HG03097 (cell line): ENCODE results near the gene NAT10.

Source experiments
- ATAC-seq: cut with Tn5 transposase; IDR thresholded peaks from one replicate; pipeline ENCODE4 v1.9.1; 2021; ENCODE audit not compliant: unreplicated experiment, low FRiP score

The NAT10 gene

DNA sequence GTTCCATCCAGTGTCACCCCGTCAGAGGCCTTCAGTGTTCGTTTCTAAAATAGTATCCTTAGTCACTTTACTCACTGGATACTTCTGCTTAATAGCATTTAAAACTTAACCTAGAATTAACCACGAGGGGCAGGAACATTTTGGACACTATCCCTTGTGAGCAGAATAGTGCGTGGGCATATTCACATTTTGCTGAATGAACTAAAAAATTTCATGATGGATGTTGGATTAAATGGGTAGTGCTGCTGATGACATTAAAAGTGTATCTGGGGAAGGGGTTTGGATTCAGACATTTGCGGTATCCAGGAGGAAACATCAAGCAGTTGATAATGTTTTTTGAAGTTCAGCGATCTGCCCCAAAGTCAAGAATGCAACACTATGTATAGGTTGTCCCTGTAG is 750 bp upstream of the NAT10 start:
- ATAC-seq: no peak

- ATAC-seq: no peak
Measured at GRCh38 chr11:34105957-34106504, 602 bp downstream of the NAT10 start.

DNA sequence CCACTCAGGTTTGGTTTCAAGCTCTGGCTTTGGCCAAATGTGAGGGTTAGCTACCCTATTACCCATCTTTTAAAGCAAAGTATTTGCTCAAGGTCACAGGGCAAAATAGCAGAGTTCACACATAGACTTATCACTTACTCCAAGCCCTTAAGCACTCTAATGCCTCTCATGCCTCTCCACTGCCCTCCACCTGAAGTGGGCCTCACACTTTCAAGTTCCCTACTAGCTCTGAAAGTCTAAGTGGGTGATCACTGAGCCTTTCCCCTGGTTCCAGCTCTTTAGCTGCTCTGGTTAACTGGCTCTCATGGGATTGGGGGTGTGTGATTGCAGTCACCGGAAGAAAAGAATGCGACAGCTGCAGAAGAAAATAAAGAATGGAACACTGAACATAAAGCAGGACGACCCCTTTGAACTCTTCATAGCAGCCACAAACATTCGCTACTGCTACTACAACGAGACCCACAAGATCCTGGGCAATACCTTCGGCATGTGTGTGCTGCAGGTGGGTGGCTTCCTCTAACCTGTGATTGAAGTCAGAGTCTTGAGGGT is 6.4 kb downstream of the NAT10 start:
- ATAC-seq: no peak

DNA sequence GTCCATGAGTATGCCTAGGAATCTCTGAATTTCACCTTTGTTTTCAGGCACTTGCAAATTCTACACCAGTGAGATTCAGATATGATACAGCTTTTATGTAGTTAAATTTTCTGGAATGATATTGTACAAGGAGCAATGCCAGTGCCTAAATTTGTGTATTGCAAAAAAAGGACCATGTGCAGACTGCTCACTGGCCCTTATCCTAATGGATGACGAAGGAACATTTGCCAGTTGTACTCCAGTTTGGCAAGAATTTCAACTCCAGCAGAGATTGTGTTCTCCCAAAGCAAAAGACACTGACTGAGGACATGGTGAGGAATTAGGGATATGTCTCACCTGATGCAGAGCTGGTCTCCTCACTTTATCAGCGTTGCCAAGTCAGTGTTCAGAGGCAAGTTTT is 8.6 kb downstream of the NAT10 start:
- ATAC-seq: no peak

DNA sequence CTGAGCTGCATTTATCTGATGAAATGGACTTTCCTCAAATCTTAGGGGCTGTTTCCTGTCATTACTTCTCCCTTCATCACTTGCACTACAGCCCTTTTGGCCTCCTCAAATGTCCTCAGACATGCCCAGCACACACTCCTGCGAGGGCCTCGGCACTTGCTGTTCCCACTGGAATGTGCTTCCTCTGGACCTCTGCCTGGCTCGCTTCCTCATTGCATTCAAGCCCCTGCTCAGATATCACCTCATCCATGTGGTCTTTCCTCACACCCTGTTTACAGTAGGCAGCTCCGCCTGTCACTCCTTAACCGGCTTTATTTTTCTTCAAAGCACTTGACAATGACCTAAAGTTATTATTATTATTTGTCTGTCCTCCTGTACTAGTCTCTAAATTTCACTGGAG is 9.0 kb downstream of the NAT10 start:
- no peak for ATAC-seq

- ATAC-seq: no peak
Measured at GRCh38 chr11:34120651-34121050, 15.2 kb downstream of the NAT10 start.

DNA sequence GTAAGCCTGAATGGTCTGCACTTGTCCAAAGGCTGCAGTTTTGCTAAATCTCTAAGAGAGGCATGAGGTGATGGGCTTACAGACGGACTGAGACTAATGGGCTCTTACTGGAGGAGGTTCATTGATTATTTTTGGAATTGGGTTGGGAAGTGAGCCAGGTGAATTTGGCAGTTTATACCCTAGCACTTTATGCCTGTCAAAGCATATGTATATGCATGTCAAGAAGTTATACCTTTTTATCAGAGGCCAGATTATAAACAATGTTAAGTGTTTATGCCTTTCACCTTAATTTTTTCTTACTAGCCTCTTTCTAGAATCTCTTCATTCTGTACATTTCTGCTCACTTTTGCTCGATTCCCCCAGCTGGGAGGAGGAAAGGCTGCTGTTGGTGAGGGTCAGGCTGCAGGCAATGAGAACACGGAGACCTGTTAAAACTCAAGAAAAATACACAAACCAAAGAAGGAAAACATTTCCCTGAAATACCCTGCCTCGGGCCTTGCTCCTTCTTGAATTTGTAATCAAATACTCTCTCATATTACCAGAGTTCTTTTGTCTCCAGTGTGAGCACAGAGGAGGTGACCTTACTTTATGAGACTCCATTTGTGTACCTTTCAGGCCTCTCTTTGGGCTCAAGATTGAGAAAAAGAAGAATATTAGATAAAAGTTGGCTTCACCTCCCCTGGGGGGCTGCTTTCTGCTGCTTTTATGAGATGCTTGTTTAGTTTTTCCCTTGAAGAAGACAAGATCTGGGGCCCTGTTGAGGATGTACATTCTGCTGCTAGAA is 19.6 kb downstream of the NAT10 start:
- ATAC-seq: no peak

GRCh38 chr11:34126959-34127848 is 21.8 kb downstream of the NAT10 start:
- no peak for ATAC-seq

DNA sequence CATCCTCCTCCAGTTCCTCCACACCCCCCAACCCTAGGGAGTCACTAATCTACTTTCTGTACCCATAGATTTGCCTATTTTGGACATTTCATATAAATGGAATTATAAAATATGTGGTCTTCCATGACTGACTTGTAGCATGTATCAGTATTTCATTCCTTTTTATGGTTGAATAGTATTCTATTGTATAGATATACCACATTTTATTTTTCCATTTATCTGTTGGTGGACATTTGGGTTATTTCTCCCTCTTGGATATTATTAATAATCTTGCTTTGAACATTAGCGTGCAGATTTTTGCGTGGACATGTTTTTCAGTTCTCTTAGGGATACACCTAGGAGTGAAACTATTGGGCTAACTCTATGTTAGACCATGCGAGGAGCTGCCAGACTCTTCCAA is 23.4 kb downstream of the NAT10 start:
- no peak for ATAC-seq

DNA sequence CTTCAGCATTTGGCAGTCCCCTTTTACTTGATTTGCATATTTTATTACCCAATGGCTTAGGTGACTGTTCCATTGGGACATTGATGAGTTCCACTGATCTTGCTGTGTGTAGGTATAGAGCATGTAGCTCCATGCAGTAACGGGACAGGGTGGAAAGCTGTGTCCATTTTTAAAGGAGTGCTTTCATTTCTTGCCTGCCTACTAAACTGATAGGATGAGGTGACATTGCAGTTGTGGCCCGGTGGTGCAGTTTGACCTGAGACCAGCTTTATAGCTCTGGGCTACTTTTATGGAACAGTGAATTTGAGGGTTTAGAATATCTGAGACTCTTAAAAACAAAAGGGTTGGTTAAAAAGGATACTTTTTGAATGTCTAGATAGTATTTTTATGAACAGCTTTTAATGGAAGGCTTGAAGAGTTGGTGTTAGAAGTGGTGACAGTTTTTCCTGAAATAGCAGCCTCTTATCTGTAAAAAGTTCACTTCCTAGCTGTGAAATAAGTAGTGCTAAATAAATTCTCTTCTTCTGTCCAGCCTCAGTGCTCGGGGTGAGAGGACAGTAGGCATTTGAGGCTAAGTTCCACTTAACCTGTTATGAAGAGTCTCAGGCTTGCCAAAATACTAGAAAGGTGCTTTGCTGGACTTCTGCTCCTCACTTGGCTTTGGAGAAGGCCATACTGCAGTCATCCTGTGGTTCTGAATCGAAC is 27.0 kb downstream of the NAT10 start:
- ATAC-seq: no peak

- ATAC-seq: no peak
Measured at GRCh38 chr11:34134765-34135164, 29.3 kb downstream of the NAT10 start.

- ATAC-seq: no peak
Measured at GRCh38 chr11:34135439-34135838, 30.0 kb downstream of the NAT10 start.

DNA sequence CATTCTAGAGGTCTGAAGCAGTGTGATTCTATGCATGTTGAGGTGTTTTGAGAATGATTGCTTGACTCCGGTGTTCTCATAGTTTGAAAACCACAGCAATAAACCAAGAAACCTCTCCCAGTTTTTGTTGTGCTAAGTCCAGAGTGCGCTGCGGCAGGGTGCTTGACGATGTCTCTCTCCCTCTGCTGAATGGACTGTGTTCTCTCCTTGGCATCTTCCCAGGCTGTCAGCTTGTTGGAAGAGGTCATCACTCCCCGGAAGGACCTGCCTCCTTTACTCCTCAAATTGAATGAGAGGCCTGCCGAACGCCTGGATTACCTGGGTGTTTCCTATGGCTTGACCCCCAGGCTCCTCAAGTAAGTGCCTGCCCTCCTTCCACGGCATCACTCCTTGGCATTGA is 31.0 kb downstream of the NAT10 start:
- ATAC-seq: no peak

- no peak for ATAC-seq
Measured at GRCh38 chr11:34139346-34139745, 33.9 kb downstream of the NAT10 start.

GRCh38 chr11:34140149-34140548 is 34.7 kb downstream of the NAT10 start:
- ATAC-seq: no peak

DNA sequence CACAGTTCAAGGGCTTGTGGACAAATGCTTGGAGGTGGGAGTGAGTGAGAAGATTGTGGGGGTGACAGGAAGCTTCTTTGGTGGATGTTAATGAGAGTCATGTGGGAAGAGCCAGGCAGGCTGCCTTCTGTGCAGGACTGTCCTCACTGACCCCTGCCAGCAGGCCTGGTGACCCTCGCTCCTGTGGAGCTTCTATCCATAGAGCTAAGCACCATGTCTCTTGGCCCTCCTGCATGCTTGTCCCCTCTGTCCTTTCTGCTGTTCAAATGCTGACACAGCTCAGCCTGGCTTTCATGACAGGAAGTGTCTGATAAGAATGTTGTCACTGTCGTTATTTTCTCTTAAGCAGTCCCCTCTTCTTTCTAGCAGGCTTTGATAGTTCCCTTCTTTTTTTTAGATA is 37.6 kb downstream of the NAT10 start:
- ATAC-seq: no peak

GRCh38 chr11:34145073-34145472 is 39.6 kb downstream of the NAT10 start:
- no peak for ATAC-seq

DNA sequence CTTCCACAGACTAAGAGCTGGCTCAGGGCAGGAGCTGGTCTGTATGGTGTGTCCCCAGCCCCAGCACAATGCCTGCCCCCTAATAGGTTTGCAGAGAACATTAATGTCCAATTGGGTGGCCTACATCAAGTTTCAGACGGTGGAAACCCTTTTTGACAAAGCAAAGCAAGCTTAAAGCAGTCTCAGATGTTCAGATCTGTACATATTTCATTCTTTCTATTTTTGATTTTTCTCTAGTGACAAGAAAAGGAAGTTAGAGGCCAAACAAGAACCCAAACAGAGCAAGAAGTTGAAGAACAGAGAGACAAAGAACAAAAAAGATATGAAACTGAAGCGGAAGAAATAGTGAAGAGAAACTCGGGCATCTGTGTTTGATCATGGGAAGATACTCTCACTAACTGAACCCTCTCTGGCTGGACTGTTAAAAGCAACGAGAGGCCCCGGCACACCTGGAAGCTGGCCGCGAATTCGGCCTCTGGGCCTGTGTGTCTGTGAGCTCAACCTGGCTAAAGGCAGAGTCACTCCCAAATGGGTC is 40.5 kb downstream of the NAT10 start:
- no peak for ATAC-seq

DNA sequence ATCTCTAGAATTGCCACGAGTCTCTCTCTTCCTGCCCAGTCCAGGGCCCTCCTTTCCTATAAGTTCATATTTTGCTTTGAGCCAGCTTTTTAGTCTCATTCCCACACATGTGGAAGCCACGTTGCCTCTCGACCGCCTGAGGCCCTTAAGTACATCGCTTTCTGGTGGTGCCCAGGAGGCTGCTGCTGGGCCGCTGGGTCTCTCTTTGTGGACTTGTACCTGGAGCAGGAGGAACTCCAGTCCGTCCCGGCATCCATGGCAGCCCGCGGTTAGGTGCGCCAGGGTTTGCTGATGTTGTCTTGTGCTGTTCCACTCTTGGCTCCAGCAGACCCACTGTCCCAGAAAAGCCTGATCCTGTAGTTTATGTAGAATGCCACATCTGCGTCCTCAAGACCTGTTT is 41.0 kb downstream of the NAT10 start:
- ATAC-seq: no peak

DNA sequence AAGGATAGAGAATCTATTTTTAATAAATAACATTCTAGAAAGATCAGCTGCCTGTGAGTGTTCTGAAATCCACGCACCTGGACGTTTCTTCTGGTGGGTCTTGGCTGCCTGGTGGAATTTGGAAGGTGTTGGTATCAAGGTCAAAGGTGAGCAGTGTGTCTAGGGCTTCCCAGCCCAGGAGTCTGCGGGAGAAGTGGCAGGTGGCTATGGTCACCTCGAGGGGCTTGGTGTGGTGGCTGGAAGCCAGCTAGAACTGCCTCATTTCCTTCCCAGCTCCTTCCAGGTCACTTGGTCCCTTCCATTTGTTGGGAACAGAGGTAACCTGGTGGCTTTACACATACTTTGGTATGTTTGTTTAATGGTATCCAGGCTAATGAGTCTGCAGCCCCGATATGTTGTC is 41.4 kb downstream of the NAT10 start:
- no peak for ATAC-seq
